Inflammatory macrophage treated with lipopolysaccharide for 4 hours (primary cell): Measurements from ENCODE around the gene MGAT5.

Source experiments
- DNase-seq: peaks from one replicate; pipeline ENCODE4 v3.0.0-alpha.2; 2020

The MGAT5 gene

DNA sequence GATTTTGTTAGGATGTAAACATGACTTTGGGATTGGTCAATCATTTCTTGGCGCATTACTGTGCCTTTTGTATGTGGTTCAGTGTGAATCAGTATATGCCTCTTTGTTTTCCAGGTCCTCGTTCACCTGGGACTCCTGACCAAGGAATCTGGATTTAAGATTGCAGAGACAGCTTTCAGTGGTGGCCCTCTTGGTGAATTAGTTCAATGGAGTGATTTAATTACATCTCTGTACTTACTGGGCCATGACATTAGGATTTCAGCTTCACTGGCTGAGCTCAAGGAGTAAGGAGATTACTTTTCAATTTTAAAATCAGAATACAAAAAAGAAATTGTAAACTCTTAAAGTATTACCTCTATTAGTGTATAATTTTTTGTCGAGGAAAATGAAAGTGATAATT, 87.6 kb downstream of the MGAT5 start:
- no peak for DNase-seq

- no peak for DNase-seq
Observed at GRCh38 chr2:134344954-134345697, 91.3 kb downstream of the MGAT5 start.

DNA sequence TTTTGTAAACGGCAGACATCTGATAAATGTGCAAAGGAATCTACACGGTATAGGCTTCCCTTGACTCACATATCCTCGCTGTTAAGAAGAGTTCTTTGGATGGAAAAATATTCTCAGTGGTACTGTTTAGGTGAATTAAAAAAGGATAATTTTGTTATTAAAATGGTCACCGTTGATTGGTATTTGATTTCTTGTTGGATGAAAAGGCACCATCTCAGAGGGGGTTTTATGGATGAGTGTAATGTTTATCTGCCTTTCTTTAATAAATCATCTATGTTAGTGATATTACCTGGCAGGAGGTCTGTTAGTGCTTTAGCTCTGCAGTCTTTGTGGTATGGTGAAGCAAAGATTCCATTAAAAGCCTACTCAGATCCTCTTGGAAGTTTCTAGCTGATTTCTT, 92.3 kb downstream of the MGAT5 start:
- no peak for DNase-seq

DNA sequence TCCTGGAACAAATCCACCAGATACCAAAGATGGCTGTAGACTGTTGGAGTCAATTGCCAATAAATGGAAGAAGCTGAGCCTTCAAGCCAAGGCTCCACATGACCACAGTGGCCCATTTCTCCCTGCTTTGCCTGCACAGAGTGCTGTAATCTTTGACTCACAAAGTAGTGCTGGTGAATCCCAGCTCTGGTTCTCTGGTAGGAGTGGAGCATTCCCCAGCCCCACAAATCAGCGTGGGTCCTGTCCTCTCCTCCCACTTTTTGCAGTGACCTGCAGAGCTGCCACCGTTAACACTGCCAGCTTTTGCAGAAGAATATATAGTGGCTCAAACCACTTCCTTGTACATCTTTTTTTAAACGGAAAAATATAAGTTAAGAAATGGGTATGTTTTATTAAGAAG, 93.9 kb downstream of the MGAT5 start:
- no peak for DNase-seq

- no peak for DNase-seq
Observed at GRCh38 chr2:134348239-134348638, 94.4 kb downstream of the MGAT5 start.

- DNase-seq, result no peak
Observed at GRCh38 chr2:134348760-134349159, 94.9 kb downstream of the MGAT5 start.

DNA sequence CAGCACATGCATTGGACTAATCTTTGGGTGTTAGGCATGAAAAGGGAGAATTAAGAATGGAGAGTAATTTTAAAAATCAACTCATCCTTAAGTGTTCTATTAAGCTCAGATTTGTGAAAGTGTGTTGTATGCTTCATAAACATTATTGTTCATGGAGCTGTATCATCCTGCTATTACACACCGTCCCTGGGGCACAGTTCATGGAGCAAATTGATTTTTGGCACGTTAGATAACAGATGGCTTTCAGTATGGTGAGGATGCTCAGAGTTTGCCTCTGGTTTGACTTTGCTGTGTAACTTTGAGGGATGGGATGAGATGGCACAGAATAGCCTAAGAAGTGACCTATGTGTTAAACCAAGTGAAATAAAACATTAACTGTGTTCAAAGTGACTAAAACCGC, 97.1 kb downstream of the MGAT5 start:
- no peak for DNase-seq

DNA sequence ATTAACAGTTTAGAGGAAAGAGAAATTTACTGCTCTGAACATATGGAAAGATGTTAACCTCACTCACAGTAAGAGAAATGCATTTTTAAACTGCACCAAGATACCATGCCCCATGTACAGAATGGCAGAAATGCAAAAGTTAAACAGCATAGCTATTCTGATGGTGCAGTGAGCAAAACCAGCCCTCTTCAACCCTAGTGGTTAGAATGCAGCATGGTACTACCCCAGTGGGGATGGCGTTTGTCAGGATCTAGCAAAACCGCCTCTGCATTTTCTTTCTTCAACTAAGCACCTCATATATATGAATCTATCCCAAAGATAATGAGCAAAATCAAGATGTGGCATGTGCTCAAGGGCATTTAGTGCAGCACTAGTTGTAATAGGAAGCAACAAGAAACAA, 98.0 kb downstream of the MGAT5 start:
- DNase-seq, result no peak

DNA sequence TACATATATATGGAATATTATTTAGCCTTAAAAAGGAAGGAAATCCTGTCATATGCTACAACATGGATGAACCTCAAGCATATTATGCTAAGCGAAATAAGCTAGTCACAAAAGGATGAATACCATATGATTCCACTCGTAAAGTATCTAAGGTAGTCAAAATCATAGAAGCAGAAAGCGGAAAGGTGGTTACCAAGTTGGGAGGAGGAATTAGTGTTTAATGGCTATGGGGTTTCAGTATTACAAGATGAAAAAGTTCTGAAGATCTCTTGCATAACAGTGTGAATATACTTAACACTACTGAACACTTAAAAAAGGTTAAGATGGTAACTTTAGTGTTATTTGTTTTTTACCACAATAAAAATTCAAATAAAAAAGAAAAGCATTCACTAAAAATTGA, 99.0 kb downstream of the MGAT5 start:
- DNase-seq, result no peak

- no peak for DNase-seq
Observed at GRCh38 chr2:134354611-134355010, 100.7 kb downstream of the MGAT5 start.

DNA sequence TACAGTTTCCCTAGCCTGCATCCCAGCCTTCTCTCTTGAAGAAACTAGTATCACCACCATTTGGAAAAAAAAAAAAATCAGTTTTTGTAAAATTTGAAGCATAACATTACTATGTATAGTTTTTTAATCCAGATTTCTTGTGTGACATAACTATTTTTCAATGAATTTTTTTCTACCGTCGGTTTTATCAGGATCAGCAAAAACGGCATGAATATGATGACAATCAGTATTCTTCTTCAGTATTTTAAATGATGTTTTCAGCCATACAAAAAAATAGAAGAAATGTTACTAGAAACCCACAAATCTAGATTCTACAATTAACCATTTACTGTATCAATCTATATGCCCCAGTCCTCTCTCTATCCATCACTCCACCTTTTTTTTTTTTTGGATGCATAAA, 103.9 kb downstream of the MGAT5 start:
- no peak for DNase-seq

DNA sequence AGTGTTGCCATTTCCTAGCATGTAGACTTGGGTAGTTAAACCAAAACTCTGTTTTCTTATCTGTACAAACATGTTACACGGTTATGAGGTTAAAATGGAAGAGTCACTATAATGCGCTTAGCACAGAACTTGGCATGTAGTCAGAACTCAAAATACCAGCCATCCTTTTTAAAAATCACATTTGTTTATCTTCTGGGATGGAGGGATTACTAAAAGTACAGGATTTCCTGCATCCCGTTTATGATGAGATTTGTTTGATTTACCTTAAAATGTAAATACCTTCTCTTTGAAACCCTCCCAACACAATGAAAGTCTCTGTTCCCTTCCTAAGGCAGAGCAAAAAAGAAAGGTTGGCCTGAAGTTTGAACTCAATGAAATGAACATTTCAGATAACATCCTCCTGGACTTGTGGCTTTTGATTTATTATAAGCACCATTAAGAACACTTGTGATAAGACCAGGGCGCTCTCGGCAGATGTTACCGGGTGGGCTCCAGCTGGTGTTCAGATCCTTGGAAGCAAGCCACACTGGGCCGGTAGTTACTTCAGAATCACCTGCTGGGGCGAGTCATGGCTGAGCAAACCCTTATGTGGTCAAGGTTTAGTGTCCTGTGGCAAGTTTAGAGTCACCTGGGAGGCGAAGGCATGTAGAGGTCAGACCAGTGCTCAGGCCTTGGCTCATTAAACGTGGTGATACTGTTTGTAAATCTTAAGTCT, 105.7 kb downstream of the MGAT5 start:
- DNase-seq, result no peak

- no peak for DNase-seq
Observed at GRCh38 chr2:134360745-134361487, 107.0 kb downstream of the MGAT5 start.

DNA sequence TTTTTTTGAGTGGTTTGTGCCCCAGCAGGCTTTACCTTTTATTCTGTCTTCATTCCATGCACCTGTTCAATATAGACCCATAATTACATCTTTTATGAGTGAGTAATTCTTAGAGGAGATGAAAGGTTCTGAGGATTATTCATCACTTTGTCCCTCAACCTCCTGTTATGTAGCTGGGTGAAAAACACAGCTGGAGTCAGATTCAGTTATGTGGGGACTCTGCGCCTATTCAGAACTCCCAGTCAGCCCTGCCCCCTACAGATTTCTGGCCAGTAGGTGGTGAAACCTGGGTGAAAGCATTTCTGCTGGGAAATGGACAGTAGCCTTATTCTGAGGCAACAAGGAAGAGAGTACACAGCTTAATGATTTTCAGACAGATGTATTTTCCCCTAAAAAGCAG, 107.8 kb downstream of the MGAT5 start:
- DNase-seq, result no peak

- no peak for DNase-seq
Observed at GRCh38 chr2:134362152-134362668, 108.3 kb downstream of the MGAT5 start.

GRCh38 chr2:134362740-134363139, 108.9 kb downstream of the MGAT5 start:
- no peak for DNase-seq

- no peak for DNase-seq
Observed at GRCh38 chr2:134365356-134365755, 111.5 kb downstream of the MGAT5 start.

DNA sequence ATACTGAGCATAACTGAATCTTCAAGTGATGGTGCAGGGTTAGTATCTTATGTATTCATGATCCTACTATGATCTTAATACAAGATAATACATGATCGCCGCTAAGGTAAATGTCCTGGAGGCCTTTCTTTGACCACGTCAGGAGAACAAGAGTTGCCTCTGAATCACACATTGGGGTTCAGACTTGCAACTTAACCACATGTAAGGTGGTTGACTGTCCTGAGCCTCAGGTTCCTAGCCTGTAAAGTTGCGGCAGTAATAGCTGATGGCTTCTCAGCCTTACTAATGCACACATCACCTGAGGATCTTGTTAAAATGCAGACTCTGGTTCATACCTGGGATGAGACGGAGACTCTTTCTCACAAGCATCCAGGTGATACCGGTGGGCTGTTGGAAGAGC, 112.5 kb downstream of the MGAT5 start:
- no peak for DNase-seq

- no peak for DNase-seq
Observed at GRCh38 chr2:134367213-134367612, 113.3 kb downstream of the MGAT5 start.

- DNase-seq, result no peak
Observed at GRCh38 chr2:134368009-134368817, 114.3 kb downstream of the MGAT5 start.

- DNase-seq, result no peak
Observed at GRCh38 chr2:134369220-134369902, 115.5 kb downstream of the MGAT5 start.
